WTC11 (cell line): ENCODE results near the gene GPR160. TPM values are rescaled to one million over a fixed set of nuclear protein-coding genes. Genes with fewer than 3 reads are reported as not detected.

ENCODE experiments used
- ATAC-seq: fragments of 200-7000 bp; cut with Tn5 transposase; 2 replicates; pipeline ENCODE4 v1.10.0; 2021; ENCODE audit warnings: mild to moderate bottlenecking, moderate library complexity
- CTCF ChIA-PET: fragments of 300-600 bp; sonication (Branson Sonifier 250); formaldehyde crosslinking; loops from one replicate; lab custom pipeline; 2021; ENCODE audit warnings: antibody characterized with exemption; lab: Charles Lee
- POLR2A ChIA-PET: fragments of 350-600 bp; sonication (Branson Sonifier 250); formaldehyde crosslinking; loops from one replicate; lab custom pipeline; 2021; ENCODE audit warnings: antibody characterized with exemption; lab: Charles Lee
- DNase-seq: peaks from one replicate; pipeline ENCODE4 v3.0.0; 2021; ENCODE audit warnings: low spot score
- H3K27ac Mint-ChIP-seq: 2 replicates; pipeline ENCODE4 v1.8.0; 2021; ENCODE audit warnings: mixed read lengths
- H3K27me3 Mint-ChIP-seq: 2 replicates; pipeline ENCODE4 v1.8.0; 2021; ENCODE audit warnings: low read depth, mild to moderate bottlenecking, moderate library complexity, mixed read lengths
- H3K36me3 Mint-ChIP-seq: 2 replicates; pipeline ENCODE4 v1.8.0; 2021; ENCODE audit warnings: mixed read lengths
- H3K4me1 Mint-ChIP-seq: 2 replicates; pipeline ENCODE4 v1.8.0; 2022; ENCODE audit warnings: mixed read lengths
- H3K4me3 Mint-ChIP-seq: 2 replicates; pipeline ENCODE4 v1.8.0; 2021; ENCODE audit warnings: mild to moderate bottlenecking, moderate library complexity, mixed read lengths
- H3K9me3 Mint-ChIP-seq: 2 replicates; pipeline ENCODE4 v1.8.0; 2021; ENCODE audit warnings: mixed read lengths
- ATF1 ChIP-seq: sonication (generic); formaldehyde crosslinking; IDR thresholded peaks from 2 replicates; pipeline ENCODE4 v1.8.1; 2023; ENCODE audit warnings: mild to moderate bottlenecking, moderate library complexity, missing genetic modification reagents
- CBFB ChIP-seq: sonication (generic); formaldehyde crosslinking; IDR thresholded peaks from 2 replicates; pipeline ENCODE4 v1.8.1; 2022; ENCODE audit warnings: mild to moderate bottlenecking, low read depth, missing genetic modification reagents
- E2F1 ChIP-seq: sonication (generic); formaldehyde crosslinking; IDR thresholded peaks from 2 replicates; pipeline ENCODE4 v1.8.0; 2022; ENCODE audit warnings: mild to moderate bottlenecking, missing genetic modification reagents
- E2F4 ChIP-seq: sonication (generic); formaldehyde crosslinking; IDR thresholded peaks from 2 replicates; pipeline ENCODE4 v1.8.1; 2022; ENCODE audit warnings: low read depth, mild to moderate bottlenecking, moderate library complexity, missing genetic modification reagents, borderline replicate concordance
- EMX1 ChIP-seq: fragments of 250-450 bp; sonication (Bioruptor Pico); IDR thresholded peaks from 2 replicates; pipeline ENCODE4 v1.8.0; 2021; ENCODE audit warnings: mild to moderate bottlenecking
- FOXP1 ChIP-seq: sonication (generic); formaldehyde crosslinking; IDR thresholded peaks from 2 replicates; pipeline ENCODE4 v1.8.0; 2022; ENCODE audit warnings: missing genetic modification reagents, mild to moderate bottlenecking, moderate library complexity, borderline replicate concordance
- GTF2I ChIP-seq: fragments of 250-450 bp; sonication (Bioruptor Pico); conservative IDR thresholded peaks from 2 replicates; pipeline ENCODE4 v1.4.0; 2021; ENCODE audit warnings: mild to moderate bottlenecking
- MYBL2 ChIP-seq: sonication (generic); formaldehyde crosslinking; IDR thresholded peaks from 2 replicates; pipeline ENCODE4 v1.8.1; 2023; ENCODE audit warnings: mild to moderate bottlenecking, moderate library complexity, missing genetic modification reagents
- NR2C2 ChIP-seq: sonication (generic); formaldehyde crosslinking; IDR thresholded peaks from 2 replicates; pipeline ENCODE4 v1.8.0; 2022; ENCODE audit warnings: mild to moderate bottlenecking, missing genetic modification reagents
- NR3C1 ChIP-seq: sonication (generic); formaldehyde crosslinking; conservative IDR thresholded peaks from 2 replicates; pipeline ENCODE4 v1.8.1; 2023; ENCODE audit warnings: low read depth, mild to moderate bottlenecking, missing genetic modification reagents
- OVOL2 ChIP-seq: fragments of 250-450 bp; sonication (Bioruptor Pico); IDR thresholded peaks from 2 replicates; pipeline ENCODE4 v1.9.0; 2021; ENCODE audit warnings: mild to moderate bottlenecking, borderline replicate concordance
- SMAD3 ChIP-seq: sonication (generic); formaldehyde crosslinking; IDR thresholded peaks from 2 replicates; pipeline ENCODE4 v1.8.0; 2022; ENCODE audit warnings: missing genetic modification reagents, mild to moderate bottlenecking, borderline replicate concordance
- STAT6 ChIP-seq: sonication (generic); formaldehyde crosslinking; conservative IDR thresholded peaks from 2 replicates; pipeline ENCODE4 v1.8.1; 2023; ENCODE audit warnings: mild to moderate bottlenecking, low read depth, missing genetic modification reagents, moderate library complexity
- TP53 ChIP-seq: sonication (generic); formaldehyde crosslinking; IDR thresholded peaks from 2 replicates; pipeline ENCODE4 v1.8.1; 2023; ENCODE audit warnings: mild to moderate bottlenecking, missing genetic modification reagents
- USF1 ChIP-seq: sonication (generic); formaldehyde crosslinking; IDR thresholded peaks from 2 replicates; pipeline ENCODE4 v1.8.0; 2022; ENCODE audit warnings: mild to moderate bottlenecking, missing genetic modification reagents
- ZNF121 ChIP-seq: sonication (generic); formaldehyde crosslinking; IDR thresholded peaks from 2 replicates; pipeline ENCODE4 v1.8.0; 2023; ENCODE audit warnings: missing genetic modification reagents
- ZNF232 ChIP-seq: sonication (generic); formaldehyde crosslinking; IDR thresholded peaks from 2 replicates; pipeline ENCODE4 v1.8.0; 2022; ENCODE audit warnings: mild to moderate bottlenecking, missing genetic modification reagents
- ZNF263 ChIP-seq: sonication (generic); formaldehyde crosslinking; IDR thresholded peaks from 2 replicates; pipeline ENCODE4 v1.8.1; 2022; ENCODE audit warnings: low read depth, mild to moderate bottlenecking, moderate library complexity, missing genetic modification reagents
- ZNF317 ChIP-seq: sonication (generic); formaldehyde crosslinking; IDR thresholded peaks from 2 replicates; pipeline ENCODE4 v1.8.1; 2023; ENCODE audit warnings: low read depth, mild to moderate bottlenecking, moderate library complexity, missing genetic modification reagents, borderline replicate concordance
- ZNF416 ChIP-seq: fragments of 250-450 bp; sonication (Bioruptor Pico); IDR thresholded peaks from 2 replicates; pipeline ENCODE4 v1.9.0; 2021; ENCODE audit warnings: mild to moderate bottlenecking, inconsistent platforms
- total RNA-seq: library from RNA; stranded (reverse); gene quantifications from 3 replicates; pipeline ENCODE4 v1.2.3, GENCODE V29; 2021
- TF ChIP-seq, protein P1 (sequence below): sonication (generic); formaldehyde crosslinking; IDR thresholded peaks from 2 replicates; pipeline ENCODE4 v1.8.0; 2022; ENCODE audit warnings: mild to moderate bottlenecking, missing genetic modification reagents
- TF ChIP-seq, protein P2 (sequence below): fragments of 200-600 bp; IDR thresholded peaks from 2 replicates; pipeline ENCODE4 v1.8.0; 2022; ENCODE audit warnings: antibody characterized with exemption

Gene GPR160
- total RNA-seq, 1 experiment from 2014 or later: 28.9 TPM

GRCh38 chr3:170038434-170039110, 777 bp downstream of the GPR160 start:
- no peaks in the 10 kb centered on the region for H3K27me3 Mint-ChIP-seq
- CTCF ChIA-PET: interaction anchor here (1.0 to 1.7 kb wide), 3 partner anchors 40 to 72 kb away, joined by 3 to 6 read pairs (median 4); partner anchors contain the start of gene SEC62

GRCh38 chr3:170040418-170040817, 2.6 kb downstream of the GPR160 start:
- Mint-ChIP-seq H3K4me3 (peak overlapping the region; percentile 85), H3K4me1 (peaks cover 26% of the 10 kb centered on the region), H3K9me3 (no peaks in the 10 kb centered on the region), H3K27me3 (no peaks in the 10 kb centered on the region), H3K27ac (peak overlapping the region; percentile 90), H3K36me3 (peaks cover 12% of the 10 kb centered on the region)
- ATAC-seq: no peak
- TF ChIP-seq ZNF263 (no peak), GTF2I (CRISPR knock-in tag) (no peak), ZNF232 (CRISPR knock-in tag) (no peak), SMAD3 (CRISPR knock-in tag) (no peak), STAT6 (no peak), FOXP1 (CRISPR knock-in tag) (no peak), EMX1 (CRISPR knock-in tag) (no peak), ZNF317 (no peak), CBFB (CRISPR knock-in tag) (no peak), ZNF416 (CRISPR knock-in tag) (no peak), MYBL2 (no peak), ZNF121 (no peak)
- POLR2A ChIA-PET: no interaction called here
- DNase-seq: no peak
- CTCF ChIA-PET: interaction anchor here (0.6 to 1.8 kb wide), 3 partner anchors 14 to 39 kb away, joined by 3 to 5 read pairs (median 4); no protein-coding TSS in a partner anchor

More at GRCh38 chr3:170038434-170039110, 777 bp downstream of the GPR160 start:
- DNase-seq: peak; percentile 76
- peaks cover 24% of the 10 kb centered on the region for H3K4me1 Mint-ChIP-seq
- H3K4me3 Mint-ChIP-seq: peak overlapping the region; percentile 85
- POLR2A ChIA-PET: no interaction called here
- TF ChIP-seq OVOL2 (CRISPR knock-in tag) (no peak), E2F4 (no peak), NR3C1 (no peak), NR2C2 (CRISPR knock-in tag) (no peak), USF1 (CRISPR knock-in tag) (peak; percentile 39; the same call in 1 of the 2 replicates), TP53 (CRISPR knock-in tag) (no peak), E2F1 (CRISPR knock-in tag) (no peak), ATF1 (CRISPR knock-in tag) (no peak)
- TF ChIP-seq, protein P1, sequence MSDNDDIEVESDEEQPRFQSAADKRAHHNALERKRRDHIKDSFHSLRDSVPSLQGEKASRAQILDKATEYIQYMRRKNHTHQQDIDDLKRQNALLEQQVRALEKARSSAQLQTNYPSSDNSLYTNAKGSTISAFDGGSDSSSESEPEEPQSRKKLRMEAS (CRISPR knock-in tag): peak; percentile 40; the same call in 1 of the 2 replicates
- TF ChIP-seq, protein P2, sequence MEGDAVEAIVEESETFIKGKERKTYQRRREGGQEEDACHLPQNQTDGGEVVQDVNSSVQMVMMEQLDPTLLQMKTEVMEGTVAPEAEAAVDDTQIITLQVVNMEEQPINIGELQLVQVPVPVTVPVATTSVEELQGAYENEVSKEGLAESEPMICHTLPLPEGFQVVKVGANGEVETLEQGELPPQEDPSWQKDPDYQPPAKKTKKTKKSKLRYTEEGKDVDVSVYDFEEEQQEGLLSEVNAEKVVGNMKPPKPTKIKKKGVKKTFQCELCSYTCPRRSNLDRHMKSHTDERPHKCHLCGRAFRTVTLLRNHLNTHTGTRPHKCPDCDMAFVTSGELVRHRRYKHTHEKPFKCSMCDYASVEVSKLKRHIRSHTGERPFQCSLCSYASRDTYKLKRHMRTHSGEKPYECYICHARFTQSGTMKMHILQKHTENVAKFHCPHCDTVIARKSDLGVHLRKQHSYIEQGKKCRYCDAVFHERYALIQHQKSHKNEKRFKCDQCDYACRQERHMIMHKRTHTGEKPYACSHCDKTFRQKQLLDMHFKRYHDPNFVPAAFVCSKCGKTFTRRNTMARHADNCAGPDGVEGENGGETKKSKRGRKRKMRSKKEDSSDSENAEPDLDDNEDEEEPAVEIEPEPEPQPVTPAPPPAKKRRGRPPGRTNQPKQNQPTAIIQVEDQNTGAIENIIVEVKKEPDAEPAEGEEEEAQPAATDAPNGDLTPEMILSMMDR: peak; percentile 13; the same call in 1 of the 2 replicates
- H3K36me3 Mint-ChIP-seq: peaks cover 12% of the 10 kb centered on the region
- peak; percentile 47 for ATAC-seq
- peak overlapping the region; percentile 87 for H3K27ac Mint-ChIP-seq
- no peaks in the 10 kb centered on the region for H3K9me3 Mint-ChIP-seq
